WTC11 (cell line): ENCODE results near the gene C3orf70. TPM values are rescaled to one million over a fixed set of nuclear protein-coding genes. Genes with fewer than 3 reads are reported as not detected.

ENCODE experiments used
- ATAC-seq: fragments of 200-7000 bp; cut with Tn5 transposase; 2 replicates; pipeline ENCODE4 v1.10.0; 2021; ENCODE audit warnings: mild to moderate bottlenecking, moderate library complexity
- CTCF ChIA-PET: fragments of 300-600 bp; sonication (Branson Sonifier 250); formaldehyde crosslinking; loops from one replicate; lab custom pipeline; 2021; ENCODE audit warnings: antibody characterized with exemption; lab: Charles Lee
- POLR2A ChIA-PET: fragments of 350-600 bp; sonication (Branson Sonifier 250); formaldehyde crosslinking; loops from one replicate; lab custom pipeline; 2021; ENCODE audit warnings: antibody characterized with exemption; lab: Charles Lee
- DNase-seq: peaks from one replicate; pipeline ENCODE4 v3.0.0; 2021; ENCODE audit warnings: low spot score
- H3K27ac Mint-ChIP-seq: 2 replicates; pipeline ENCODE4 v1.8.0; 2021; ENCODE audit warnings: mixed read lengths
- H3K27me3 Mint-ChIP-seq: 2 replicates; pipeline ENCODE4 v1.8.0; 2021; ENCODE audit warnings: low read depth, mild to moderate bottlenecking, moderate library complexity, mixed read lengths
- H3K36me3 Mint-ChIP-seq: 2 replicates; pipeline ENCODE4 v1.8.0; 2021; ENCODE audit warnings: mixed read lengths
- H3K4me1 Mint-ChIP-seq: 2 replicates; pipeline ENCODE4 v1.8.0; 2022; ENCODE audit warnings: mixed read lengths
- H3K4me3 Mint-ChIP-seq: 2 replicates; pipeline ENCODE4 v1.8.0; 2021; ENCODE audit warnings: mild to moderate bottlenecking, moderate library complexity, mixed read lengths
- H3K9me3 Mint-ChIP-seq: 2 replicates; pipeline ENCODE4 v1.8.0; 2021; ENCODE audit warnings: mixed read lengths
- AR ChIP-seq: fragments of 250-450 bp; sonication (Bioruptor Pico); IDR thresholded peaks from 2 replicates; pipeline ENCODE4 v1.9.0; 2021; ENCODE audit warnings: mild to moderate bottlenecking
- CREM ChIP-seq: sonication (generic); formaldehyde crosslinking; IDR thresholded peaks from 2 replicates; pipeline ENCODE4 v1.8.1; 2022; ENCODE audit warnings: mild to moderate bottlenecking, missing genetic modification reagents, moderate library complexity
- CTCF ChIP-seq: fragments of 200-600 bp; IDR thresholded peaks from 2 replicates; pipeline ENCODE4 v1.8.0; 2022; ENCODE audit warnings: antibody characterized with exemption
- ETV6 ChIP-seq: sonication (generic); formaldehyde crosslinking; IDR thresholded peaks from 2 replicates; pipeline ENCODE4 v1.8.1; 2022; ENCODE audit warnings: mild to moderate bottlenecking, missing genetic modification reagents
- GABPB1 ChIP-seq: sonication (generic); formaldehyde crosslinking; IDR thresholded peaks from 2 replicates; pipeline ENCODE4 v1.8.1; 2023; ENCODE audit warnings: mild to moderate bottlenecking, missing genetic modification reagents
- GRHL2 ChIP-seq: fragments of 250-450 bp; sonication (Bioruptor Pico); IDR thresholded peaks from 2 replicates; pipeline ENCODE4 v1.8.0; 2022; ENCODE audit warnings: mild to moderate bottlenecking, moderate library complexity; ENCODE audit not compliant: insufficient replicate concordance, severe bottlenecking
- NFE2L1 ChIP-seq: sonication (generic); formaldehyde crosslinking; IDR thresholded peaks from 2 replicates; pipeline ENCODE4 v1.8.1; 2023; ENCODE audit warnings: missing genetic modification reagents
- RORB ChIP-seq: fragments of 250-450 bp; sonication (Bioruptor Pico); IDR thresholded peaks from 2 replicates; pipeline ENCODE4 v1.9.0; 2021; ENCODE audit warnings: mild to moderate bottlenecking
- USF1 ChIP-seq: sonication (generic); formaldehyde crosslinking; IDR thresholded peaks from 2 replicates; pipeline ENCODE4 v1.8.0; 2022; ENCODE audit warnings: mild to moderate bottlenecking, missing genetic modification reagents
- total RNA-seq: library from RNA; stranded (reverse); gene quantifications from 3 replicates; pipeline ENCODE4 v1.2.3, GENCODE V29; 2021
- TF ChIP-seq, protein P1 (sequence below): fragments of 250-450 bp; sonication (Bioruptor Pico); IDR thresholded peaks from 2 replicates; pipeline ENCODE4 v1.9.0; 2021; ENCODE audit warnings: mild to moderate bottlenecking
- TF ChIP-seq, protein P2 (sequence below): sonication (generic); formaldehyde crosslinking; IDR thresholded peaks from 2 replicates; pipeline ENCODE4 v1.8.1; 2023; ENCODE audit warnings: mild to moderate bottlenecking, missing genetic modification reagents
- TF ChIP-seq, protein P3 (sequence below): sonication (generic); formaldehyde crosslinking; IDR thresholded peaks from 2 replicates; pipeline ENCODE4 v1.8.0; 2022; ENCODE audit warnings: mild to moderate bottlenecking, missing genetic modification reagents
- TF ChIP-seq, protein P4 (sequence below): sonication (generic); formaldehyde crosslinking; IDR thresholded peaks from 2 replicates; pipeline ENCODE4 v1.8.1; 2022; ENCODE audit warnings: mild to moderate bottlenecking, moderate library complexity, missing genetic modification reagents
- TF ChIP-seq, protein P5 (sequence below): sonication (generic); formaldehyde crosslinking; IDR thresholded peaks from 2 replicates; pipeline ENCODE4 v1.8.1; 2022; ENCODE audit warnings: low read depth, missing genetic modification reagents, borderline replicate concordance

C3orf70 gene
- total RNA-seq, 1 experiment from 2014 or later, result 0.70 TPM

DNA sequence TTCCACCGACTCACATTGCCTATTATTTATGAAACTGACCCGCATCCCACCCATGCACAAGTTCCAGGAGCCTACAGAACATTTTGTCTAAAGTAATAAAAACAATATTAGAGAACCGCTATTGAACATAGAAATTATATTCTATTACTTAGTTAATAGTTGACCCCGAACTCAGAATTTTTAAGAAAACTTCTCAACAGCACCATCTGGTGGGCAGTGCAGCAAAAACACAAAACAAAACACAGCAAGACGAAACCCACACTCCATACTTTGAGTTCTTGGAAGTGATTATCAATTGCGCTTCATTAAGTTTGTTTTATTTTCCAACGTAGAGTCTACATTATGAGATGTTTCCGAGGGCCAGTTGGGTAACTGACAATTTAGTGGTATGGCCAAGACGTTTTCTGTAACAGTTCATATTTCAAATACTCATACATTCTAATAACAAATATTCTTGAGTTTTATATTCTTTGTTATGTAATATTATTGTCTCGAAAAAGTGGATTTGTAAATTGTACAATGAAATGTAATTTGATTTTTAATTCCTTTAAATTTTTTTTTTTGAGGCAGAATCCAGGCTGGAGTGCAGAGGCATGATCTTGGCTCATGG, 24.0 kb upstream of the C3orf70 start:
- ATAC-seq, result no peak
- Mint-ChIP-seq H3K27me3 (no peaks in the 10 kb centered on the region), H3K36me3 (no peaks in the 10 kb centered on the region), H3K27ac (no peak overlapping the region), H3K4me3 (no peak overlapping the region), H3K4me1 (peaks cover 25% of the 10 kb centered on the region), H3K9me3 (no peaks in the 10 kb centered on the region)
- DNase-seq, result peak; percentile 51
- TF ChIP-seq, protein P1, sequence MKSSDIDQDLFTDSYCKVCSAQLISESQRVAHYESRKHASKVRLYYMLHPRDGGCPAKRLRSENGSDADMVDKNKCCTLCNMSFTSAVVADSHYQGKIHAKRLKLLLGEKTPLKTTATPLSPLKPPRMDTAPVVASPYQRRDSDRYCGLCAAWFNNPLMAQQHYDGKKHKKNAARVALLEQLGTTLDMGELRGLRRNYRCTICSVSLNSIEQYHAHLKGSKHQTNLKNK (CRISPR knock-in tag), result no peak
- peak; percentile 50; the same call in 1 of the 2 replicates for TF ChIP-seq CTCF
- TF ChIP-seq, protein P2, sequence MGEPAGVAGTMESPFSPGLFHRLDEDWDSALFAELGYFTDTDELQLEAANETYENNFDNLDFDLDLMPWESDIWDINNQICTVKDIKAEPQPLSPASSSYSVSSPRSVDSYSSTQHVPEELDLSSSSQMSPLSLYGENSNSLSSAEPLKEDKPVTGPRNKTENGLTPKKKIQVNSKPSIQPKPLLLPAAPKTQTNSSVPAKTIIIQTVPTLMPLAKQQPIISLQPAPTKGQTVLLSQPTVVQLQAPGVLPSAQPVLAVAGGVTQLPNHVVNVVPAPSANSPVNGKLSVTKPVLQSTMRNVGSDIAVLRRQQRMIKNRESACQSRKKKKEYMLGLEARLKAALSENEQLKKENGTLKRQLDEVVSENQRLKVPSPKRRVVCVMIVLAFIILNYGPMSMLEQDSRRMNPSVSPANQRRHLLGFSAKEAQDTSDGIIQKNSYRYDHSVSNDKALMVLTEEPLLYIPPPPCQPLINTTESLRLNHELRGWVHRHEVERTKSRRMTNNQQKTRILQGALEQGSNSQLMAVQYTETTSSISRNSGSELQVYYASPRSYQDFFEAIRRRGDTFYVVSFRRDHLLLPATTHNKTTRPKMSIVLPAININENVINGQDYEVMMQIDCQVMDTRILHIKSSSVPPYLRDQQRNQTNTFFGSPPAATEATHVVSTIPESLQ (CRISPR knock-in tag), result no peak
- POLR2A ChIA-PET, result interaction anchor here (0.6 to 0.7 kb wide), 2 partner anchors 12 to 302 kb away, joined by 3 read pairs; no protein-coding TSS in a partner anchor
- CTCF ChIA-PET, result interaction anchor here (0.6 to 2.0 kb wide), 18 partner anchors 11 to 616 kb away, joined by 3 to 48 read pairs (median 4); partner anchors contain the start of gene EPHB3

DNA sequence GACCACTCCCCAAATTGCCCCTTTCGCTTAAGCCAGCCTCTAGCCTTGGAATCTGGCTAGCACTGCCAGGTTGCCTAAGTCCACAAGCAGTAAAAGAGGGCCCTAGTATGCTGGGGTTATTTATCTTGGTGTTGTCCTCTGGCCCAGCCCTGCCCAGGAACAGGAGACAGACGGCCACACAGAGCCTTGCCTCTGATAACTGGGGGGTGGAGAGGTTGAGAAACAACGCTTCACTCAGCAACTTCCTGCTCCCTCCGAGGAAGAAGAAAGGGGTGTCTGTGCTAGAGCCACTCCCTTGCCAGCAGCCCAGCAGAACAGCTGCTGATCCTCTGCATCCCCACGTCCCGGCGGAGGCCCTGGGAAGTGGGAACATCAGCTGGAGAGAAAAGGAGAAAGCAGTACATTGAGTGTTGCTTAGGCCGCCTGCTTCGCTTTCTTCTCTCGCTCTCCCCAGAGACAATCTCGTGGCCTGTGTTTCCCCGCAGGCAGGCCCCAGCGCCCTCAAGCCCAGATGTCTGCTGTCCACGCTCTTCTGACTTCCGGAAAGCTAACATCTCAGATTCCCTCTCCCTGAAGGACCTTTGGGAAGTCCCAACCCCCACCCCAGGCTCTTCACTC, 22.6 kb upstream of the C3orf70 start:
- ChIA-PET CTCF (interaction anchor here (1.1 to 2.0 kb wide), 8 partner anchors 12 to 300 kb away, joined by 4 to 48 read pairs (median 7); no protein-coding TSS in a partner anchor), POLR2A (no interaction called here)
- no peaks in the 10 kb centered on the region for H3K27me3 Mint-ChIP-seq
- no peaks in the 10 kb centered on the region for H3K9me3 Mint-ChIP-seq
- ATAC-seq (peak; percentile 85), DNase-seq (peak; percentile 38)
- H3K27ac Mint-ChIP-seq, result peak overlapping the region; percentile 89
- peaks cover 25% of the 10 kb centered on the region for H3K4me1 Mint-ChIP-seq
- H3K4me3 Mint-ChIP-seq, result peak overlapping the region; percentile 49
- H3K36me3 Mint-ChIP-seq, result no peaks in the 10 kb centered on the region
- TF ChIP-seq, protein P3, sequence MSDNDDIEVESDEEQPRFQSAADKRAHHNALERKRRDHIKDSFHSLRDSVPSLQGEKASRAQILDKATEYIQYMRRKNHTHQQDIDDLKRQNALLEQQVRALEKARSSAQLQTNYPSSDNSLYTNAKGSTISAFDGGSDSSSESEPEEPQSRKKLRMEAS (CRISPR knock-in tag), result peak; percentile 43; the same call in 1 of the 2 replicates
- TF ChIP-seq, protein P4, sequence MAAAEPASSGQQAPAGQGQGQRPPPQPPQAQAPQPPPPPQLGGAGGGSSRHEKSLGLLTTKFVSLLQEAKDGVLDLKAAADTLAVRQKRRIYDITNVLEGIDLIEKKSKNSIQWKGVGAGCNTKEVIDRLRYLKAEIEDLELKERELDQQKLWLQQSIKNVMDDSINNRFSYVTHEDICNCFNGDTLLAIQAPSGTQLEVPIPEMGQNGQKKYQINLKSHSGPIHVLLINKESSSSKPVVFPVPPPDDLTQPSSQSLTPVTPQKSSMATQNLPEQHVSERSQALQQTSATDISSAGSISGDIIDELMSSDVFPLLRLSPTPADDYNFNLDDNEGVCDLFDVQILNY (CRISPR knock-in tag), result no peak
- peak; percentile 43; the same call in 1 of the 2 replicates for TF ChIP-seq GABPB1 (CRISPR knock-in tag)
- TF ChIP-seq NFE2L1 (CRISPR knock-in tag), result no peak
- no peak for TF ChIP-seq GRHL2 (CRISPR knock-in tag)

DNA sequence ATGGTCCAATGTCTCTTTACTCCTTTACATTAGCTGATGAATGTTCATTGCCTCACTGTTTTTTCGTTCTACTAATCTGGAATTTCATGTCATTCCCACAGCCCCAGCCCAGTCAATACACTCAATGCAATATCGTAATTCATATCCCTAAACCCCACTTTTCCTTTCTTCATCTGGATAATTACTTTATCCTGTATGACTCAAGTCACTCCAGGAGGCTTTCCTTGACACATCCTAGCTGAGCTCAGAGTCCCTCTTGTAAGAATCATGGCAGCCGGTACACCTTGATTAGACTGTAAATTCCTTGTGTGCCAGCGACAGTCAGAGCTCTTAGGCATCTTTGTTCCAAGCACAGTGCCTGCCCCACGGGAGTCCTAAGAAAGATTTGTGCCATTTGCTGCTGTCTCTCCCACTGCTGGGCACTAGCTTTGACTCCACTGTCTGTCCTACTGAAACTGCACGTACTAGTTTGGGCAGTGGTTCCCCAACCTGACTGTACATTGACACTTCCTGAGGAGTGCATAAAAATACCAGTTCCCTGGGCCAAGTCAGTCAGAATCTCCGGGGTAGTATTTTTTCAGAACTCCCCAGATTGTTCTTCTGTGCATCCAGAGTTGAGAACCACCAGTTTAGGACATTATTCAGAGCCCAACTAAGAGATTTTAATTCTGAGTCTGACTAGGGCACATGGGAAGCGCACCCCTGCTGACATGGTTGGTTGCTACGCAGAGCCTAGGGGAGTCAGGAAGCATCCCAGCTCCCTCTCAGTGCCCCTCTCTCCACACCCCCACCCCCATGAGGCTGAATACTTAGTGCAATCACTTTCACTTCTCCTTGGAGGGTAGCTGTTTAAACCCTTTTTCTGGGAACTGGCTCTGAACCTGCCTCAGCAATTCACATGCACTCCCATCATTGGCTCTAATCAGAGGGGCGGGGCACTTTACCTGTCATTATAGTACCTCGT, 19.5 kb upstream of the C3orf70 start:
- H3K4me1 Mint-ChIP-seq, result peaks cover 25% of the 10 kb centered on the region
- H3K27ac Mint-ChIP-seq, result no peak overlapping the region
- no peaks in the 10 kb centered on the region for H3K27me3 Mint-ChIP-seq
- no peaks in the 10 kb centered on the region for H3K9me3 Mint-ChIP-seq
- ChIA-PET CTCF (interaction anchor here (0.7 to 1.9 kb wide), 4 partner anchors 101 to 611 kb away, joined by 3 to 8 read pairs (median 4); partner anchors contain the start of gene EPHB3), POLR2A (interaction anchor here (0.6 kb wide), 1 partner anchor 376 kb away, joined by 3 read pairs; no protein-coding TSS in a partner anchor)
- peak; percentile 28; the same call in 1 of the 2 replicates for ATAC-seq
- H3K36me3 Mint-ChIP-seq, result no peaks in the 10 kb centered on the region
- H3K4me3 Mint-ChIP-seq, result no peak overlapping the region
- no peak for DNase-seq
- TF ChIP-seq USF1 (no peak), ETV6 (CRISPR knock-in tag) (no peak), RORB (CRISPR knock-in tag) (no peak), CREM (CRISPR knock-in tag) (no peak), AR (CRISPR knock-in tag) (no peak)
- TF ChIP-seq, protein P5, sequence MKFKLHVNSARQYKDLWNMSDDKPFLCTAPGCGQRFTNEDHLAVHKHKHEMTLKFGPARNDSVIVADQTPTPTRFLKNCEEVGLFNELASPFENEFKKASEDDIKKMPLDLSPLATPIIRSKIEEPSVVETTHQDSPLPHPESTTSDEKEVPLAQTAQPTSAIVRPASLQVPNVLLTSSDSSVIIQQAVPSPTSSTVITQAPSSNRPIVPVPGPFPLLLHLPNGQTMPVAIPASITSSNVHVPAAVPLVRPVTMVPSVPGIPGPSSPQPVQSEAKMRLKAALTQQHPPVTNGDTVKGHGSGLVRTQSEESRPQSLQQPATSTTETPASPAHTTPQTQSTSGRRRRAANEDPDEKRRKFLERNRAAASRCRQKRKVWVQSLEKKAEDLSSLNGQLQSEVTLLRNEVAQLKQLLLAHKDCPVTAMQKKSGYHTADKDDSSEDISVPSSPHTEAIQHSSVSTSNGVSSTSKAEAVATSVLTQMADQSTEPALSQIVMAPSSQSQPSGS (CRISPR knock-in tag), result no peak
